C4-2B (cell line): Measurements from ENCODE around the gene TOP3B.

Source experiments
- H3K27ac ChIP-seq: fragments of 450-650 bp; 2 replicates; pipeline ENCODE4 v1.5.1; 2017
- CTCF ChIP-seq: fragments of 450-650 bp; conservative IDR thresholded peaks from 2 replicates; pipeline ENCODE4 v1.5.1; 2017; ENCODE audit warnings: mild to moderate bottlenecking
- ZFX ChIP-seq: fragments of 450-650 bp; IDR thresholded peaks from 2 replicates; pipeline ENCODE4 v1.6.1; 2017

TOP3B gene

GRCh38 chr22:21964234-21964633 lies 18.4 kb downstream of the TOP3B start:
- H3K27ac ChIP-seq = no peak overlapping the region
- TF ChIP-seq CTCF (no peak), ZFX (no peak)

DNA sequence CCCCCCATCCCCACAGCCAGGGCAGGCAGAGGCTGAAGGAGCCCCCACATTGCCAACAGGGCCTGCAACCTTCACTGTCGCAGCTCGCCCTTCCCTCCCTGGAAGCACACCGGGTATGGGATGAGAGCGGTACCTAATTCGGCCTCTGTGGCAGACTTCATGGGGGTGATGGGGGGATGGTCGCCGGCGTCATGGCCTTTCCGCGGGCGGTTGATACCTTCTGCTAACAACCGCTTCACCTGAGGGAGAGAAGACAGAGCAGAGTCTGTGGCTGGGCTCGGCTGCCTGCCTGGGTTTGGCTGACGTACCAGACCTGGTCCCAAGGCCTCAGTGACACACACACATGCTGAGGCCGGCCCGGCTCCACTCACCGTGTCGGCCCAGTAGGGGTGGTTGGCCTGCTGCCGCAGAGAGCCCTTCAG lies 18.8 kb downstream of the TOP3B start:
- TF ChIP-seq ZFX (no peak), CTCF (no peak)

DNA sequence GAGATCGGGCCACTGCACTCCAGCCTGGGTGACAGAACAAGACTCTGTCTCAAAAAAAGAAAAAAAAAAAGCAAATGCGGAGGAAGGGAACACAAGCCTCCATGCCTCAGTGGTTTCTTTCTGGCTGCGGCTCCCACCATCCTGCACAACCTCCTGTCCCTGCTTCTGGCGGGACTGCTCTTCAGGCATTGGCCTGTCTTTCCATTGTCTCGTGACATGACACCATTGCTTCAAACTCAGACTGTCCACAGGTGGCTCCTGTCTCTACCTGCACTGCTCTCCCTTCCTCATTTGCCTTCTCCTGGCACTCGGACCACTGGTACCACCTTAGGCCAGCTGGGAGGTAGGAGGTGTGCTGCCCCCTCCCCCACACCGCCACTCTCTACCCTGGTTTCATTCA lies 19.3 kb downstream of the TOP3B start:
- TF ChIP-seq ZFX (no peak), CTCF (no peak)
- no peak overlapping the region for H3K27ac ChIP-seq

More for the DNA sequence above, 18.8 kb downstream of the TOP3B start:
- no peak overlapping the region for H3K27ac ChIP-seq

GRCh38 chr22:21962655-21962949 lies 20.0 kb downstream of the TOP3B start:
- H3K27ac ChIP-seq = no peak overlapping the region
- TF ChIP-seq ZFX (no peak), CTCF (no peak)

- TF ChIP-seq CTCF (no peak), ZFX (no peak)
- no peak overlapping the region for H3K27ac ChIP-seq
Observed at GRCh38 chr22:21961886-21962654, 20.5 kb downstream of the TOP3B start.

DNA sequence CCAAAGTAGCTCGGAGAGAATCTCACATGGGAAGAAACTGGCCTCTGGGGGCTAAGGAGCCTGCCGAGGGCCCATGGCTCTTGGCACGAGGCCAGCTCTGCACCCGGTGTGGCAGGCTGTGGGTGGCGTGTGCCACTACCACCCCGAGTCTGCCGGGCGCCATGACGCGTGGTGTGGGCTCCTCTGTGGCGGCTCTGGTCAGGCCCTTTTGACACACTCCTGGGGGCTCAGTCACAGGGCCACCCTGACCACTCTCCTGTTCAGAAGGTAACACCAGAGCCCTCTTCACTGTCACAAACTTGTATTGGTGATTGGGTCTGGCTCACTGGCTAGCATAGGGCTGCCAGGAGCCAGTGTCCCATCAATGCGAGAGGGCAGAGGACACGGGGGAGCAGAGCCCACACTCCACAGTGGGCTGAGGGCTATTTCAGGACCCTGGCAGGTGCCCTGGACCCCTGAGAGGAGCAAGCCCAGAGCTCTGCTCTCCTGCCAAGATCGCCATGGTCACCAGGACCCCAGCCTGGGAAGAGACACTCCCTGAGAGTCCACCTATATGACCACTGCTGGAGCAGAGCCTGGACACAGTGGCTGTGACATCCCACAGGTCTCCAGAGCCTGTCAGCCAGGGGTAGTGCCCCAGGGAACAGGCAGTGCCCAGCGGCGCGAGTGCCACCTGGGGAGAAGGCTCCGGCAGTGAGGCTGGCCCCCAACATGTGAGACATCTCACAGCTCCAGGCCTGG lies 21.3 kb downstream of the TOP3B start:
- no peak overlapping the region for H3K27ac ChIP-seq
- TF ChIP-seq CTCF (no peak), ZFX (no peak)
